HG02981 (cell line): ENCODE measurements around the gene HSP90AB1.

Experiments
- ATAC-seq: cut with Tn5 transposase; IDR thresholded peaks from one replicate; pipeline ENCODE4 v1.9.1; 2021; ENCODE audit warnings: mild to moderate bottlenecking, moderate library complexity; ENCODE audit not compliant: unreplicated experiment

HSP90AB1 gene

DNA sequence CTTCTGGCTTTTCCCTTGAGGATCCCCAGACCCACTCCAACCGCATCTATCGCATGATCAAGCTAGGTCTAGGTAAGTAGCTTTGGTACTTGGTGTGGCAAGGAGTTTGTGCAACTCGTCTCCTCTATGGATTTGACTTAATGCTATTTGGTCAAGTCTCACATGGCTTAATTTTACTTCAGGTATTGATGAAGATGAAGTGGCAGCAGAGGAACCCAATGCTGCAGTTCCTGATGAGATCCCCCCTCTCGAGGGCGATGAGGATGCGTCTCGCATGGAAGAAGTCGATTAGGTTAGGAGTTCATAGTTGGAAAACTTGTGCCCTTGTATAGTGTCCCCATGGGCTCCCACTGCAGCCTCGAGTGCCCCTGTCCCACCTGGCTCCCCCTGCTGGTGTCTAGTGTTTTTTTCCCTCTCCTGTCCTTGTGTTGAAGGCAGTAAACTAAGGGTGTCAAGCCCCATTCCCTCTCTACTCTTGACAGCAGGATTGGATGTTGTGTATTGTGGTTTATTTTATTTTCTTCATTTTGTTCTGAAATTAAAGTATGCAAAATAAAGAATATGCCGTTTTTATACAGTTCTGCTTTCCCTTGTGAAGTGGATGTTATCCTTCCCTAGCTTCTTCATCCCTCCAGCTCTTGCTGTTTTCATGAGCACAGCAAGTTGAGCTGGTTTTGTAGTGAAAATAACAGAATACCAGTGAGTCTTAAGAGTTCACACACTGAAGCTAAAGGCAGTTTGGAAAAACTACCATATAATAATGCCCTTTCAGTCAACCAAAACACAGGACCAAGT is 6.6 kb downstream of the HSP90AB1 start:
- no peak for ATAC-seq

DNA sequence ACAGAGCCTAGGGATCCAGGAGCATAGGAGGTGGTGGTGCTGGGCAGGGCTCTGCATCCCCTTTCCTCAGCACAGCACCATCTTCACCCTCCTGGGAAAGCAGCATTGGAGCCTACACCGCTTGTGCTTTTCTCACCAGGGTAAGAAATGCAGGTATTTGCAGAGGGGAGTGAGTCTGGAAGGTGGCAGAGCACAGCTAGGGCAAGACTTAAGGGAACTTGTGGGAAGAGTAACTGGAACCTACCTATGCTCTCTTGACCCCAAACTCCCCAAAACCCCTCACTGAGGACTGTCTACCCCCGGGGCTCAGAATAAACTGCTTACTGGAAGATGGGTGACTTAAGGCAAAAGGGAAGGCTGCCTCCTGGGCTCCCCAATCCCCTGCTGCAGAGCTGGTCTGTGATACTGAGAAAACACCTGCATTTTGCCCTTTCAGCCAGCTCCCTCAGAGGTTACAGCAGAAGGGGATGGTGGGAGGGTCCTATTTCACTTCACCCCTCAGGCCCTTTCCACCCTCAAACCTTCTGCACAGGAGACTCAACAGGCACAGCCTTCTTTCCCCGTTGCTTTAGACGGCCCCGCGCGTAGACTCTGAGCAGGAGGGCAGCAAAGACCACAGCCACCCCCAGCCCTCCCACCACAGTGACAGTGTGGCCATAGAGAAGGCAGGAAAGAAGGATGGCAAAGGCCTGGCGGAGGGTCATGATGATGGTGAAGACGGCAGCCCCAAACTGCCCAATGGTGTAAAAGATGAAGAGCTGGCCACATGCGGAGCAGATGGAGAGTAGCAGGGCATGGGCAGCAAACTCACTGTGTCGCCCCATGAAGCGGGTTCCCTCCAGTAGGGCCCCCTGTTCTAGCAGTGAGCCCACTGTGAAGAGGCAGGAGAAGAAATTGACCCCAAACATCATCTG is 7.5 kb downstream of the HSP90AB1 start:
- ATAC-seq, result no peak

DNA sequence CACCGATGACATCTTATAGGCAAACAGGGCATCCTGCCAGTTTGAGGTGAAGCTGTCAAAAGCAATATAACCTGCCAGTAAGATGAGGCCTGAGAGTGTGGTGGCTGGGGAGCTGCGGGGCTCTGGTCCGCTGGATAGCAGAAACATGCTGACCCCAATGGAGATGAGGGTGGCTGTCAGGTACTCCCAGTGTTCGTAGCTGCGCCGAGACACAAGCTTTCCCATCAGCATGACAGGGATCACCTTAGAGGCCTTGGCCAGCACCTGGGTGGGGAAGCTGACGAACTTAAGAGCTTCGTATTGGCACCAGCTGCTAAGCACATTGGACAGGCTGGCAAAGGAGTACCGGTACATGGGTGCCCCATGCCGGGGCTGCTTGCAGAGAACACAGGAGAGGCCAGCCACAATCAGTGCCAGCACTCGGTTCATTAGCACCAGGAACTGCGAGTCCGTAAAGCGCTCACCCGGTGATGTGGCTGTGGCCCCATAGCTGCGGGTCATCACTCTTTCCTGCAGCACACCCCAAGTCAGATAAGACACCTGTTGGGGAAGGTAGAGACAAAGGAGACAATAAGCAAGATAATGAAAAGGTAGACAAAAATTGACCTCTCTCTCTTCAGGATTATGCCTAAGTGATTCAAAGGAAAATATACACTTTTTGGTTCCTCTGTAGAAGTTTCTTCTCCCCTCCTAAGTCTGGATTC is 8.4 kb downstream of the HSP90AB1 start:
- no peak for ATAC-seq

DNA sequence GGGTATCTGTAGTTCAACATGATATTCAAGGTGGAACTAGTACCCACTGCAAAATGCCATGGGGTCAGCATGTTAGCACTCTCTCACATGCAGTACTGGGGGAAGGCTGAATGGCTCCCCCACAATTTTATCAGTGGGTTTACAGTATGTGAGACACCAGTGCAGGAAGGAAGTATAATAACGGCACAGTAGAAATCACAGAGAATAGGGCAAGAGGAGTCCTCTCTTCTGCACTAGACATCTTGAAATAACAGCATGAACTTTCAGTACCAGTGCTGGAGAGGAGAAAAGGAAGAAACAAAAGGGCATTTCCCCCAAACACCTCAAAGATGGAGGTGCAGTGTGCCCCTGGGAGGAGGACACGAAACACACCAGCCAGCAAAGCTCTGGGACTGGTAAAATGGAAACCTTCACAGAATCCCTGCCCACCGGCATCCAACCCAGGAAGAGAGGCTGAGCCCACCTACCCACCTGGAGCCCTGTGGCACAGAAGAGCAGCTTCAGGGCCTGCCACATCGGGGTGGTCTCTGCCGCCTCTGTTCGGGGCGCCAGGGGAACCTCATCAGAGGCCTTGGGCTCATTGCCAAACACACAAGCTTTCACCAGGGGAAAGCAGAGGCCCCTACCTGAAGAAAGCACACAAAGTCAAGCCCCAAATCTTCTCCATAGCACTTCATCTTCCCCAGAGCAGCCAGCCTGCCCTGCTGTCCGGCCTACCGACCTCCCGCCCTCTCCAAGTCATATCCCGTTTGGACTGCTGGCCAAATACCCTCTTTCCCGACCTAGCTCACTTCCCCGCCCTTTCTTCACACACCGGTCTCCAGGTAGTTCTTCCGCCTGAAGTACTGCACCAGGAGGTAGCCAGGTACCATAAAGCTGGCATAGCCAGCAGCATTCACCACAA is 9.2 kb downstream of the HSP90AB1 start:
- no peak for ATAC-seq

DNA sequence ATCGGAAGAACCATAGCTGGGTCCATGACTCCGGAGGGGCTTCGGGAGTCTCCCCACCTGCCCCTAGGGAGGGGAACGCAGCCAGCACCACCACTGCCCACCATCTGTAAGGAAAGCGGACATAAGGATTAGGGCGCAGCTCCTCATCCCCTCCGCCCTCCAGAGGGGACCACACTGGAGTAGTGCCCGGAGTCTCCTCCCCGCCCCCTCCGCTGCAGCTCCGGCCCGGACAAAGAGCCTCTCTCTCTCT is 9.8 kb downstream of the HSP90AB1 start:
- no peak for ATAC-seq

DNA sequence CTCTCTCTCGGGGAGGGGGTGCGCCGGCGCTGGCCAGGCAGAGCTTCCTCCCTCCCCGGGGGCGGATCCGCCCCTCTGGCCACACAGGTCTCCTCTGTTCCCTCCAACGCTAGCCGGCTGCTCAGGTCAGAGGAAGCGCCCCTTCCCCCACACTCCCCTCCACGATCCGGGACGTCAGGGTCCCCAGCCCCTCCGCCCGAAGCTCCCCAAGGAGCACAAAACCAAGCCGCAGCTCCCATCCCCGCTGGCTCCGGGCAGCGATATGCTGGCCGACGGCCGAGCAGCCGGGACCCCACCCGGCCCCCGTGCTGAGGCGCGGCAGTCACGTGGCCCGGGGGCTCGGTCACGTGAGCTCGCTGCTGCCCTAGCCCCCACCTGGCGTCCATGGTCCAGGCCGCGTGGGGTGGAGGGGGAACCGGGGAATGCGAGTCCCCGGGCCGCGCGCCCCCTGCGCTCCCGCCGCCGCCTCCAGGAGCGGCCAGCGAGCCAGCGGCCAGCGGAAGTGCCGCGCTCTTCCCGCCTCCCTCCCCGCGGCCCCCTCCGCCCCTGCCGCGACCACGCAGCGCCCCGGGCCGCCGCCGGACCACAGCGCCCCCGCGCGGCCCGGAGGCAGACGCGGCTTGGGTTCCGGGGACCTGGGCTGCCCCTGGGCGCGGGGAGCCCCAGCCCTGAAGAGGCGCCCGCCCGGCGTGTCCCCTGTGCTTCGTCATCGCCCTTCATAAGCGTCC is 10.3 kb downstream of the HSP90AB1 start, which contains the start of gene SLC35B2:
SLC35B2 (minus strand) TSS at position 504 of the 728 bp plus-strand sequence; CDS start at position 386, 118 bp downstream.
- ATAC-seq, result peak; percentile 43

DNA sequence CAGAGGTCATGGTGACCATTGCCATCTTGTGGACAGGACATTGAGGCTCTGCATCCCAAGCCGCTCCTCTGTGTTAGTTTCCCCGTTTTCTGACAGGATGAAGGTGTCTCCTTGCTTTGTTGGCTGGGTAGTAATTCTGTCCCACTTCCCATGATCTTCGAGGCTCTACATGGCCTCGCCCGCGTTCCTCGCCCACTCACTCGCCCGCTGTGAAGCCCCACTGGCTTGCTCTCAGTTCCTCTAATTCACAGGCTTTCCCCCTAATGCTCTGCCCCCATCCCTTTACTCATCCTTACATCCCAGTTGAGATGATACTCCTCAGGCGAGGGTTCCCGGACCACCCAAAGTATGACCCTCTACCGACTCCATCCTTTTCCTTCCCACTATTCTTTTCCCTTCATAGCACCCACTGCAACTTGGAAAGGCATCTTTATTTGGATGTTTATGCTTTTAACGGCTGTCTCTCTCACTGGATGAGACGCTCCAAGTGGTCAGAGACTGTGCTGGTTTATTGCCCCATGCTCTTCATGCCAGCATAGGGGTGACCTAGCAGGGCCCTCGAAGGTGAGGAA is 10.9 kb downstream of the HSP90AB1 start:
- peak; percentile 17 for ATAC-seq

DNA sequence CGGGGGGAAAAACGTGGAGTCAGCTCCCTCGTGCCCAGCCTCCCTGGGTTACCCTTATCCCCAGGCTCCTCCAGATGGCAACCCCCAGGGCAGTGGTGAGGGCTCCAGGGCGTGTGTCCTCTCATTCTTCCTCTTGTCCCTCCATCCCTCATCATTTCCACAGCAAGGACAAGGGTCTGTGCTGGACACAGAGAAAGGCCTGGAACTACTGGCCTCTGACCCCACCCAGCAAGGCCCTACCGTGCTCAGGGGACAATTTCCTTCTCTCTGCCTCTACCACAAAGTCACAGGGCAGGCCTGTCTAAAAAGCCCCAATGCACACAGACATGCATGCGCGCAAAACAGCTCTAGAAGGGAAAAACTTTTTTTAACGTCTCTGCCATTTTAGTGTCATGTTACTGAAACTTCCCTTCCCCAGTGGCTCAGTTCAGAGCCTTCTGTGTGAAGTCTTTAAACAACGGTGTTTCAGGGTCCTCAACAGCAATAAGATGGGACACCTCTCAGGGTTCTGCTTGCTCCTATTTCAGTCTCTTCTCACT is 11.5 kb downstream of the HSP90AB1 start:
- ATAC-seq, result no peak

DNA sequence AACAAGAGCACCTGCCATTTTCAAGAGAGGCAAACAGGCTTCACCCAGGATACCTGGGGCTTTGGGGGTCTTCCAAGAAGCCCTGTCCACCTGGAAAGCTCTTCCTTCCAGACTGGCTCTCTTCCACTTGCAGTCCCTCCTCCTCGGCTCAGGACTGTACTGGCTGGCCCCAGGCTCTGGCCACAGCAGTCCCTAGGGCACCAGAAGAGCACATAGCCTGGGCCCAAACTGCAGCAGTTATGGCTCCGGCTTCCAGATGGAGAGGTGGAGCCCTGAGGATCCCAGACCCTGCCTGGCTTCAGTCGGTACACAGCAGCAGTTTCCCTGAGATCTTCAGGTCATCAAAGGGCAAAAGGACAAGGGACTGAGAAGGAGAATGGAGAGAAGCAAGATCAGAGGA is 12.0 kb downstream of the HSP90AB1 start:
- no peak for ATAC-seq

DNA sequence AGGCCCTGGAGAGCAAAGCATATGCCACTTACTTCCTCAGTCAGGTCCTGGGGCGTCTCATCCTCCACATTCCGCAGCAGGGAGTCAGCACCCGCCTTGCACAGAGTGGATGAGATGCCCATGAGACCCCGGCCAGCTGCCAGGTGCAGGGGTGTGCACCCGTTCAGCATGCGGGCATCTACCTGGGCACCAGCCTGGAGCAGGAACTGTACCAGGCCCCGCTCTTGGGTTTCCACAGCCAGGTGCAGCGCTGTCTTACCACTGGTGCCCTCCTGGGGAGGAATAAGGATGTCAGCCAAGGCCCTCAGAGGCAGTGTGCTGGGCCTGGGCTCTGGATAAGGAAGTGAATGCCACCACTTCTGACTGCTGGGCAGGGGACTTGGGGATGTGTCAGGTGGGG is 13.1 kb downstream of the HSP90AB1 start:
- no peak for ATAC-seq

DNA sequence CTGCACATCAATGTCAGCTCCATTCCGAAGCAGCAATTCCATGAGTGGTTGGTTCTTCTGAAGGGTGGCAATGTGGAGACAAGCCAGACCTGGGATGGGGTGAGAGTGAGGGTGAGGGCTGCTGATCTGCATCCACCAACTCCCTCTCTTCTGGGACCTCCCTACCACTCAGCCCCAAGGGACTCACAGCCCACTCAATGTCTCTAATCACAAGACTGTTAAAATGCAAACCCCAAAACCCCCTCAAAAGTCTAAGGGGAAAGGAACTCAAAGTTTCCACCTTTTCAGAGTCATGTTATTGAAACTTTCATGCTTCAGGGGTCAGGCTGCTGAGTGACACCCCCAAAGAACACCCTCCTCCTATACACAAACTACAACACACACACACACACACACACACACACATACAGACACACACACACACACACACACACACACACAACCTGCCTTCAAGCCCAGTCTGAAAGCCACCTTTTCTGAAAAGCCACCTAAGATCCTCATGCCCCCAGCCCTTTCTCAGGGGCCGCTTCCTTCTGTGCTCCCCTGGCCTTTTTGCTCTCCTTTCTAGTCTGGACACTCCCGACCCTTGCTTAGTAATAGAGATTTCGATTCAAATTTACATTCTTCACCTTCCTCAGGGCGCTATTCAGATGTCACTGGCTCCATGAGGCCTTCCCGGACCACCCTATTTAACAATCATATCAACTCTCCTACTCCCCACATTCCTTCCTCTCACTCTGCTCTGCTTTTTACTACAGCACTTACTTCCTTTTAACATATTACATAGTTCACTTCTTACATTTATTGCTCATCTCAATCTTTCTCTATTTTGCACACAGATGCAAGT is 13.8 kb downstream of the HSP90AB1 start:
- no peak for ATAC-seq

DNA sequence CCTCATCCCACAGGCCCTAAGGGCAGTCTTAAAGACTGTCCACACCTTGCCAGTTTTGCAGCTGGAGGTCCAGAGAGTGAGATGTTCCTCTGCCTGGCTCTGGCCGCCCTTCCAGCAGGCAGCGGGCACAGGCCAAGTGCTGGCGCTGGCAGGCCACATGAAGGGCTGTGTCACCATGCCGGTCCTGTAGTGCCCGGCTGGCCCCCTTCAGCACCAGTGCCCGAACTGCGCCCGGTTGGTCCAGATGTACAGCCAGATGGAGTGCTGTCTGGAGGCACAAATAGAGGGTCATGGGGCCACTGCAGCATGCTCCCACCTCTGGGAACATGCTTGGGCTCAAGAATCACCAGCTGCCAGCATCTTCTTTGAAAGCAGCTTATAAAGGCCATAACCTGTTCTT is 14.7 kb downstream of the HSP90AB1 start:
- no peak for ATAC-seq

DNA sequence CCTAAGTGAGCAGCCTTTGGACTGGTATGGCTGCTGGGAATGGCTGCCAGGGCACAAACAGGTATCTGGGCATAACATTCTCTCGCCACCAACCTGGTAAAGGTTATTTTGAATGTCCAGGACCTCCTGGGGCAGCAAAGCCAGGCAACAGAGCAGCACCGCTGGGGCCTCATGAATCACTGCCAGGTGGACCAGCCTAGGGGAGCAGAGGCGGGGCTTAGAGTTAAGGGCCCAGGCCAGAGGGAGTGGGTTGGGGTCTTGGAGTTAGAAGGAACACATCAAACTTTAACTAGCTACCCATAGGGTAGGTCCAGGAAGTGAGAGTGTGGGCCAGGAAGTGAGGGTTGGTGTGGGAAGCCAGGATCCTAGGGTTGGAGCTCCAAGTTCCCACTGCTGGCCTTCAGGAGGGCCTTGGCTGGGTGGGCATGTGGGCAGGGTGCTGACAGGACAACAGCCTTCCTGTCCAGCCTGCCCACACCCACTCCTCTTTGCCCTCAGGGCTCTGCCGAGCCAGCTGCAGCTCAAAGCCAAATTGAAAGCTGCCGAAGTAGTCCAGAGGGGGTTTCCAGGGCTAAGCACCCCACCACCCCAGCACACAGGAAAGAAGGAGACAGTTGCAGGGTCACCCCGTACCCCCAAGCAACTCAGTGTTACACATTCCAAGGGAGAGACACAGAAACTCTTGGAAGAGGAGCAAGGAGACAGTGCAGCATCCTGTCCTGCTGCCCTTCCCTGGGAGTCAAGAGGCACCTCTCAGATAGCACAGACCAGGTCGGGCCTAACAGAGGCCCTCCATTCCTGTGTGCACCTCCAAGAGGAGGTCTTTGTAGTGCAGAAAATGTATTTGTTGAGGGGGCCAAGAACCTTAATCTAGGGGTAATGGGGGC is 15.8 kb downstream of the HSP90AB1 start:
- ATAC-seq, result no peak

DNA sequence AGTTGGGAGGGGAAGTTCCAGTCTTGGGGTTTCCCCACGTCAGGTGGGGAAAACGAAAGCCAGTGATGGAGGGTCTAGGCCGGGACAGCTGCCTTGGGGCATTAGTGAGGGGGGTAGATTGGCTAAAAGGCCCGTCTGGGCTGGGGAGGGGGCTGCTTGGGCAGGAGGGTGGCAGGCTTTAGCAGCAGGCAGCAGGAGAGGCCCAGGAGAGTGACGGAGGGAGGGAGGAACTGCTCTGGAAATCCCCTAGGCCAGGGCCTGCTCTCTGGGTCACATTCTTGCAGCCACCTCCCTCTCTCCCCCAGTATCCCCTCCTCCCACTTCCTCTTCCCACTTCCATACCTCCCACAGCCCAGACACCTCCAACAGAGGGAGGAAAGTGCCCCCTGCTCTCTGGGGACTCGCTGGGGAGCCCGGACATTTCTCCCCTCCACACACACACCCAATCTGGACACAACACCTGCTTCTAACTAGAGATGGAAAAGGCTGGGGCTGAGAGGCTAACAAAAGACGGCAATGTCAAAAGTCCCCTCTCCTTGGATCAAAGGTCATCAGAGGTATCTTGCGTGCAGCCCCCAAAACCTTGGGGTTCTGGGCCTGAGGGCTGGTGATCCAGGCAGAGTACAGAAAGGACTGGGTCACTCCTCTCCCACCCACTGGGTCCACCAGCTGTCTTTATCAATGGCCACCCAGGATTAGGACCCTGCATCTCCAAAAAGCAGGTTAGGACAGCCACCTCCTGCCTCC is 16.6 kb downstream of the HSP90AB1 start:
- no peak for ATAC-seq

DNA sequence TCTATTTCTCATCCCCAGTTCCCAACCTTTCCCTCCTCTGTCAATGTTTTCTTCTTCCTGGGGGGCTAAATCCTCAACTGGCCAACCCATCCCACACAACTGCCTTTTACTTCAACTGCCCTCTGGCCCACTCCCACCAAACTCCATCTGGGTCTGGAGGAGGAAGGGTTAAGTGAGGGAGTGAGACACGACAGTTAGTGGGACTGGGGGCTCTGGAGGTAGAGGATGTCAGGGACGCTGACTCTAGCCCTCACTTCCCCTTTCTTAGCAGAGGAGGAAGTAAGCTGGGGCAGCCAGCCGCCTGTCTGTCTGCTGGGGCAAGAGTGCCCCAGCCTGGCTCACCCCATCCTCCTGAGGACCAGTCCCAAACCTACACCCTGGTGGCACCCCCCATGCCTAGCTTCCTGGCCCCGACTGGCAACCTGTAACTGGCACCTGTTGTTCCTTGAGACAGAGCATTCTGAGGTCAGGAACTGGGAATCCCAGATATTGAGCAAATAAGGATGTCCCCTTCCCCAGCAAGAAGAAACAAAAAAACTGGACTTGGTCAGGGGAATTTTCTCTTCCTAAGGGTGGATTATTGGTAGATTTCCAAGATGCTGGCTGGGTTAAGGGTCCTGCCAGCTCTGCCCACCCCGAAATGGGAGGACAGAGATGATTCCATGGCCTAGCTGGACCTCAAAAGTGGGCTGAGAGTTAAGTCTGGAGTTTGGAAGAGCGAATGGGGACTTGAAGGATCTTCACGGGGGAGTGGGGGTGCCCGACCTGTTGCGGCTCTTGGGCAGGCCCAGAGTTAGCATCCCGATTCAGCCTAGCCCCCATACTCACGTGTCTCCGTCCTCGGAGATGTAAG is 17.5 kb downstream of the HSP90AB1 start:
- ATAC-seq, result peak; percentile 35
